Naive thymus-derived CD4-positive, alpha-beta T cell (primary cell): ENCODE data around the gene LRRFIP1. TPM values are rescaled to one million over a fixed set of nuclear protein-coding genes. Genes with fewer than 3 reads are reported as not detected.

ENCODE experiments used
- ATAC-seq: fragments of 150-1000 bp; cut with Tn5 transposase; 2 replicates; pipeline ENCODE4 v1.10.0; 2021; ENCODE audit warnings: mild to moderate bottlenecking, moderate library complexity
- CTCF ChIA-PET: fragments of 350-600 bp; sonication (Branson Sonifier 250); formaldehyde crosslinking; loops from one replicate; lab custom pipeline; 2021; ENCODE audit warnings: antibody characterized with exemption; lab: Charles Lee
- POLR2A ChIA-PET: fragments of 350-600 bp; sonication (Branson Sonifier 250); formaldehyde crosslinking; loops from one replicate; lab custom pipeline; 2021; ENCODE audit warnings: antibody characterized with exemption, inconsistent platforms; lab: Charles Lee
- DNase-seq, 9 donors: peaks; one replicate each; pipeline versions ENCODE4 v3.0.0 to v3.0.0-alpha.2; 2020 to 2022; ENCODE audit warnings: mixed read lengths in 1 of 9
- H3K27ac ChIP-seq: one replicate; pipeline ENCODE4 v1.7.0; 2013; ENCODE audit warnings: mild to moderate bottlenecking, low read depth, low read length, moderate library complexity
- H3K27me3 ChIP-seq, 2 donors: one replicate each; pipeline ENCODE4 v1.7.0; 2013; ENCODE audit warnings: low read length in 2 of 2, mild to moderate bottlenecking in 2 of 2, moderate library complexity in 2 of 2; ENCODE audit not compliant: control insufficient read depth in 2 of 2, insufficient read depth in 2 of 2
- H3K36me3 ChIP-seq, 3 experiments: 1 replicate in 2 of 3; 2 replicates in 1 of 3; pipeline ENCODE4 v1.7.0; 2013; ENCODE audit warnings: low read length in 3 of 3, mild to moderate bottlenecking in 3 of 3, moderate library complexity in 1 of 3; ENCODE audit not compliant: insufficient read depth in 3 of 3, control insufficient read depth in 2 of 3
- H3K4me1 ChIP-seq, 2 donors: one replicate each; pipeline ENCODE4 v1.7.0; 2013; ENCODE audit warnings: low read length in 2 of 2, mild to moderate bottlenecking in 2 of 2, moderate library complexity in 1 of 2; ENCODE audit not compliant: control insufficient read depth in 2 of 2, insufficient read depth in 2 of 2
- H3K4me3 ChIP-seq: 2 replicates; pipeline ENCODE4 v1.7.0; 2013; ENCODE audit warnings: mild to moderate bottlenecking, low read length
- H3K9me3 ChIP-seq, 3 experiments: 1 replicate in 2 of 3; 2 replicates in 1 of 3; pipeline ENCODE4 v1.7.0; 2013; ENCODE audit warnings: low read length in 3 of 3; ENCODE audit not compliant: control insufficient read depth in 2 of 3
- H3K27ac Mint-ChIP-seq, 9 donors: one replicate each; pipeline ENCODE4 v1.8.0; 2020 to 2022; ENCODE audit warnings: mixed read lengths in 9 of 9, mild to moderate bottlenecking in 8 of 9, moderate library complexity in 5 of 9, inconsistent platforms in 2 of 9
- H3K27me3 Mint-ChIP-seq, 5 donors: one replicate each; pipeline ENCODE4 v1.8.0; 2021 to 2022; ENCODE audit warnings: mixed read lengths in 5 of 5, mild to moderate bottlenecking in 1 of 5
- H3K36me3 Mint-ChIP-seq, 5 donors: one replicate each; pipeline ENCODE4 v1.8.0; 2020 to 2022; ENCODE audit warnings: mixed read lengths in 5 of 5, mild to moderate bottlenecking in 3 of 5, inconsistent platforms in 1 of 5
- H3K4me1 Mint-ChIP-seq, 7 donors: one replicate each; pipeline ENCODE4 v1.8.0; 2020 to 2022; ENCODE audit warnings: mixed read lengths in 7 of 7, mild to moderate bottlenecking in 3 of 7, inconsistent platforms in 1 of 7
- H3K4me3 Mint-ChIP-seq, 10 donors: one replicate each; pipeline ENCODE4 v1.8.0; 2020 to 2022; ENCODE audit warnings: mild to moderate bottlenecking in 10 of 10, mixed read lengths in 10 of 10, moderate library complexity in 6 of 10, inconsistent platforms in 2 of 10
- H3K9me3 Mint-ChIP-seq, 11 donors: one replicate each; pipeline ENCODE4 v1.8.0; 2020 to 2022; ENCODE audit warnings: mixed read lengths in 11 of 11, mild to moderate bottlenecking in 4 of 11, inconsistent platforms in 1 of 11, moderate library complexity in 1 of 11
- intact Hi-C, 2 donors: fragments of 100-400 bp; cut with micrococcal nuclease; formaldehyde crosslinking; loops; one replicate each; pipeline ENCODE4 v1.15.1; 2023
- polyA plus RNA-seq, 2 donors: library from polyadenylated mRNA; unstranded; fragments of 300-500 nt; fragmentation: Illumina TruSeq; gene quantifications; one replicate each; pipeline ENCODE4 v1.2.3, GENCODE V29; 2021
- total RNA-seq, 6 experiments: library from RNA in 5 of 6; stranded (reverse) in 5 of 6; gene quantifications; 1 replicate in 5 of 6; 2 replicates in 1 of 6; pipeline ENCODE4 v1.2.3 and lab custom pipeline; 2021 to 2026

The LRRFIP1 gene
- total and polyA plus RNA-seq, 7 experiments from 2014 or later = 82.2 to 257 (median 105) TPM

GRCh38 chr2:237612527-237613357 lies 14.6 kb upstream of the LRRFIP1 start:
- no peaks in the 10 kb centered on the region for H3K36me3 ChIP-seq
- H3K4me3 ChIP-seq = no peak overlapping the region
- Mint-ChIP-seq H3K36me3 (no peaks in the 10 kb centered on the region), H3K27ac (peak overlapping the region in 1 of 9 donors; percentile 17), H3K4me3 (no peak overlapping the region), H3K9me3 (peaks cover 0 to 3% (median 0%) of the 10 kb centered on the region in 11 donors), H3K4me1 (peaks cover 15 to 42% (median 28%) of the 10 kb centered on the region in 7 donors), H3K27me3 (peaks cover 0 to 17% (median 0%) of the 10 kb centered on the region in 5 donors)
- no peaks in the 10 kb centered on the region for H3K9me3 ChIP-seq
- H3K27ac ChIP-seq = no peak overlapping the region
- POLR2A ChIA-PET = no interaction called here
- no peak for DNase-seq
- intact Hi-C loops = no loop called here
- ATAC-seq = no peak
- CTCF ChIA-PET = no interaction called here
- H3K27me3 ChIP-seq = no peaks in the 10 kb centered on the region
- peaks cover 4 to 19% of the 10 kb centered on the region in 2 donors for H3K4me1 ChIP-seq

GRCh38 chr2:237613679-237614078 lies 13.7 kb upstream of the LRRFIP1 start:
- Histone ChIP-seq H3K36me3 (no peaks in the 10 kb centered on the region), H3K27me3 (no peaks in the 10 kb centered on the region), H3K9me3 (no peaks in the 10 kb centered on the region), H3K27ac (no peak overlapping the region), H3K4me3 (no peak overlapping the region), H3K4me1 (peaks cover 4 to 19% of the 10 kb centered on the region in 2 donors)
- H3K4me3 Mint-ChIP-seq = no peak overlapping the region
- intact Hi-C loops = no loop called here
- no peak for ATAC-seq
- DNase-seq = no peak
- peaks cover 17 to 52% (median 37%) of the 10 kb centered on the region in 7 donors for H3K4me1 Mint-ChIP-seq
- CTCF ChIA-PET = no interaction called here
- H3K27me3 Mint-ChIP-seq = peaks cover 0 to 12% (median 0%) of the 10 kb centered on the region in 5 donors
- H3K36me3 Mint-ChIP-seq = no peaks in the 10 kb centered on the region
- peak overlapping the region in 1 of 9 donors; percentile 67 for H3K27ac Mint-ChIP-seq
- POLR2A ChIA-PET = no interaction called here
- H3K9me3 Mint-ChIP-seq = peaks cover 0 to 3% (median 0%) of the 10 kb centered on the region in 11 donors

GRCh38 chr2:237614151-237614720 lies 13.2 kb upstream of the LRRFIP1 start:
- no peak overlapping the region for H3K27ac ChIP-seq
- no peaks in the 10 kb centered on the region for H3K36me3 ChIP-seq
- peaks cover 0 to 3% (median 0%) of the 10 kb centered on the region in 11 donors for H3K9me3 Mint-ChIP-seq
- intact Hi-C loops = no loop called here
- POLR2A ChIA-PET = no interaction called here
- ATAC-seq = no peak
- no peak overlapping the region for H3K4me3 ChIP-seq
- H3K27me3 ChIP-seq = no peaks in the 10 kb centered on the region
- H3K4me1 ChIP-seq = peaks cover 4 to 19% of the 10 kb centered on the region in 2 donors
- H3K36me3 Mint-ChIP-seq = no peaks in the 10 kb centered on the region
- H3K27me3 Mint-ChIP-seq = peaks cover 0 to 14% (median 0%) of the 10 kb centered on the region in 5 donors
- no peak overlapping the region for H3K4me3 Mint-ChIP-seq
- peak overlapping the region in 2 of 9 donors; percentile 13 to 86 for H3K27ac Mint-ChIP-seq
- H3K9me3 ChIP-seq = no peaks in the 10 kb centered on the region
- DNase-seq = no peak
- peaks cover 17 to 54% (median 38%) of the 10 kb centered on the region in 7 donors for H3K4me1 Mint-ChIP-seq
- CTCF ChIA-PET = no interaction called here

- peak overlapping the region in 4 of 10 donors; percentile 42 to 84 (median 74) for H3K4me3 Mint-ChIP-seq
- H3K4me1 Mint-ChIP-seq = peaks cover 17 to 54% (median 38%) of the 10 kb centered on the region in 7 donors
- intact Hi-C loops = no loop called here
- ChIA-PET CTCF (no interaction called here), POLR2A (interaction anchor here (1.1 kb wide), 1 partner anchor 15 kb away, joined by 3 read pairs; no protein-coding TSS in a partner anchor)
- DNase-seq (no peak), ATAC-seq (no peak)
- H3K27ac ChIP-seq = no peak overlapping the region
- H3K36me3 Mint-ChIP-seq = no peaks in the 10 kb centered on the region
- peaks cover 0 to 10% (median 0%) of the 10 kb centered on the region in 5 donors for H3K27me3 Mint-ChIP-seq
- no peaks in the 10 kb centered on the region for H3K27me3 ChIP-seq
- H3K9me3 ChIP-seq = no peaks in the 10 kb centered on the region
- H3K4me1 ChIP-seq = peaks cover 4 to 19% of the 10 kb centered on the region in 2 donors
- H3K9me3 Mint-ChIP-seq = peaks cover 0 to 3% (median 0%) of the 10 kb centered on the region in 11 donors
- peak overlapping the region in 5 of 9 donors; percentile 24 to 92 (median 44) for H3K27ac Mint-ChIP-seq
- H3K36me3 ChIP-seq = no peaks in the 10 kb centered on the region
- no peak overlapping the region for H3K4me3 ChIP-seq
Measured at GRCh38 chr2:237615631-237616249, 11.6 kb upstream of the LRRFIP1 start.

GRCh38 chr2:237616373-237616733 lies 11.0 kb upstream of the LRRFIP1 start:
- Histone ChIP-seq H3K27ac (no peak overlapping the region), H3K4me3 (no peak overlapping the region), H3K4me1 (peaks cover 4 to 19% of the 10 kb centered on the region in 2 donors), H3K9me3 (no peaks in the 10 kb centered on the region), H3K36me3 (no peaks in the 10 kb centered on the region), H3K27me3 (no peaks in the 10 kb centered on the region)
- intact Hi-C loops = no loop called here
- Mint-ChIP-seq H3K27me3 (peaks cover 0 to 10% (median 0%) of the 10 kb centered on the region in 5 donors), H3K36me3 (no peaks in the 10 kb centered on the region), H3K4me3 (peak overlapping the region in 5 of 10 donors; percentile 42 to 84 (median 70)), H3K9me3 (peaks cover 0 to 3% (median 0%) of the 10 kb centered on the region in 11 donors), H3K4me1 (peaks cover 17 to 54% (median 38%) of the 10 kb centered on the region in 7 donors), H3K27ac (peak overlapping the region in 7 of 9 donors; percentile 22 to 92 (median 44))
- CTCF ChIA-PET = no interaction called here
- ATAC-seq = no peak
- no peak for DNase-seq
- POLR2A ChIA-PET = no interaction called here

- Histone ChIP-seq H3K9me3 (no peaks in the 10 kb centered on the region), H3K36me3 (no peaks in the 10 kb centered on the region), H3K27ac (no peak overlapping the region), H3K4me3 (no peak overlapping the region), H3K27me3 (no peaks in the 10 kb centered on the region), H3K4me1 (peaks cover 4 to 19% of the 10 kb centered on the region in 2 donors)
- intact Hi-C loops = no loop called here
- H3K9me3 Mint-ChIP-seq = peaks cover 0 to 3% (median 0%) of the 10 kb centered on the region in 11 donors
- peak; percentile 82 for ATAC-seq
- peaks cover 17 to 54% (median 38%) of the 10 kb centered on the region in 7 donors for H3K4me1 Mint-ChIP-seq
- POLR2A ChIA-PET = no interaction called here
- H3K27ac Mint-ChIP-seq = peak overlapping the region in 8 of 9 donors; percentile 21 to 92 (median 45)
- H3K36me3 Mint-ChIP-seq = no peaks in the 10 kb centered on the region
- H3K4me3 Mint-ChIP-seq = peak overlapping the region; percentile 37 to 88 (median 74)
- peaks cover 0 to 12% (median 0%) of the 10 kb centered on the region in 5 donors for H3K27me3 Mint-ChIP-seq
- CTCF ChIA-PET = interaction anchor here (1.0 kb wide), 1 partner anchor 13 kb away, joined by 4 read pairs; no protein-coding TSS in a partner anchor
- peak in 6 of 9 donors; percentile 39 to 61 (median 49) for DNase-seq
Measured at GRCh38 chr2:237616734-237617586, 10.4 kb upstream of the LRRFIP1 start.
